ENCODE results near the gene GRM2.

- TF ChIP-seq POLR2A (IDR thresholded peaks at IDR 0.05) (no peak), CTCF (IDR thresholded peaks at IDR 0.05) (no peak)
These were observed 41.0 kb downstream of the GRM2 start for GRCh38 chr3:51747840-51748239.
